ENCODE results near the gene ADAMTSL1.

GRCh38 chr9:18675332-18675731, 201.4 kb downstream of the ADAMTSL1 start:
- TF ChIP-seq CTCF (conservative IDR thresholded peaks at IDR 0.05; ENCODE audit: low read depth in 2 of 2) (no peak), EZH2 (IDR thresholded peaks at IDR 0.05; ENCODE audit: low read depth, unreplicated experiment) (no peak), POLR2AphosphoS5 (IDR thresholded peaks at IDR 0.05; ENCODE audit: low read depth) (no peak), ZNF331 (CRISPR knock-in tag; IDR thresholded peaks at IDR 0.05; ENCODE audit: low read depth) (no peak), EZH2phosphoT487 (IDR thresholded peaks at IDR 0.05; ENCODE audit: unreplicated experiment) (no peak), REST (IDR thresholded peaks at IDR 0.05; ENCODE audit: unreplicated experiment) (no peak)
